Mucosa of descending colon (tissue), 3 donors: ENCODE data around the gene KAZN. TPM values are rescaled to one million over a fixed set of nuclear protein-coding genes. Genes with fewer than 3 reads are reported as not detected.

Source experiments
- ATAC-seq: fragments of 200-7000 bp; cut with Tn5 transposase; one replicate; pipeline ENCODE4 v1.9.1; 2020; ENCODE audit warnings: mild to moderate bottlenecking, moderate library complexity
- DNase-seq, 3 donors: peaks; one replicate each; pipeline ENCODE4 v3.0.0-alpha.2; 2020
- H3K36me3 ChIP-seq: fragments of 200-600 bp; one replicate; pipeline ENCODE4 v1.8.0; 2021; ENCODE audit warnings: low read depth, mild to moderate bottlenecking
- H3K4me1 ChIP-seq: fragments of 200-600 bp; one replicate; pipeline ENCODE4 v1.8.0; 2021; ENCODE audit warnings: low read depth, mild to moderate bottlenecking
- H3K4me3 ChIP-seq: fragments of 200-600 bp; one replicate; pipeline ENCODE4 v1.8.0; 2021; ENCODE audit warnings: mild to moderate bottlenecking
- H3K9me3 ChIP-seq: fragments of 200-600 bp; one replicate; pipeline ENCODE4 v1.8.0; 2021; ENCODE audit warnings: mild to moderate bottlenecking
- intact Hi-C, 2 donors: fragments of 100-400 bp; cut with DNase I in 1 of 2; cut with micrococcal nuclease in 1 of 2; formaldehyde crosslinking; loops; one replicate each; pipeline versions ENCODE4 v1.11.0 to v1.11.1; 2022; cut with DNase I, micrococcal nuclease
- total RNA-seq, 3 donors: library from RNA; stranded (reverse); fragmentation: NEBNext Ultra II Directional in 2 of 3; extraction: Animal tissue kit (Norgen Biotek cat#: 25700) in 2 of 3; gene quantifications; one replicate each; pipeline versions ENCODE4 v1.2.1 to v1.2.4, GENCODE V29; 2021 to 2023
- TF ChIP-seq, protein P1 (sequence below): fragments of 200-600 bp; IDR thresholded peaks from one replicate; pipeline ENCODE4 v1.8.0; 2022; ENCODE audit warnings: antibody characterized with exemption, mild to moderate bottlenecking
- donor health status: DM: no; HTN: no; CAD: no; lungs with moderate emphysema.
- donor health status: DM: no; HTN: no; CAD: no.
- donor health status: DM: no; HTN: yes; CAD: no.

Gene KAZN
- total RNA-seq, 3 donors from 2014 or later, result 9.7 to 21.9 (median 15.8) TPM

DNA sequence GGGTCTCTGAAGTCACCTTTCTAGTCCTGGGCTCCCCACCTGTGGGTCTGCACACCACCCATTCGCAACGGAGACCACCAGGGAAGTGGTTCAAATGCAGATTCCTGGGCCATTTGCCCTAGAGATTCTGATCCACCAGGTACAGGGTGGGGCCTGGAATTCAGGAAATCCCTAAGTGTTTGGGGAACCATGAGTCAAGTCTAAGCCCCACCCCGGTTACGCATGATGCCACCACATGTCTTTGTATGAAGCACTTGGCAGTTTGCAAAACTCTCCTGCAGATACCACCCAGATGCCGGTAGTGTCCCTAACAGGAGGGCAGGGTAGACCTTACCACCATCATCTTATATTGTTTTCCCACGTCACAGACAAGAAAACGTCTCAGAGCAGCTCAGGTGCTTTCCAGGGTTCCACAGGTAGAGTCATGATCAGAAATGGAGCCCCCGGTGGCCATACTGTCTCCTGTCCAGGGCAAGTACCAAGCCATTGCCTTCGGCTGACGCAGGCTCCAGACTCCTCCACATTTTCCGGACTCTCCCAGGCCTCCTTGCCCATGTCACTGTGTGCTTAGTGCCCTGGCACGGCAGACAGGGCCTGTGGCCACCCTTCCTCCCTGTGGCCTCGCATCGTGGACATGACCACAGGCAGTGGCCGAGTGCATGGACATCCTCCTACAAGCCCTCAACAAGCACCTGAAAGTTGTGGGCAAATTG, 465.9 kb downstream of the KAZN start:
- TF ChIP-seq, protein P1, sequence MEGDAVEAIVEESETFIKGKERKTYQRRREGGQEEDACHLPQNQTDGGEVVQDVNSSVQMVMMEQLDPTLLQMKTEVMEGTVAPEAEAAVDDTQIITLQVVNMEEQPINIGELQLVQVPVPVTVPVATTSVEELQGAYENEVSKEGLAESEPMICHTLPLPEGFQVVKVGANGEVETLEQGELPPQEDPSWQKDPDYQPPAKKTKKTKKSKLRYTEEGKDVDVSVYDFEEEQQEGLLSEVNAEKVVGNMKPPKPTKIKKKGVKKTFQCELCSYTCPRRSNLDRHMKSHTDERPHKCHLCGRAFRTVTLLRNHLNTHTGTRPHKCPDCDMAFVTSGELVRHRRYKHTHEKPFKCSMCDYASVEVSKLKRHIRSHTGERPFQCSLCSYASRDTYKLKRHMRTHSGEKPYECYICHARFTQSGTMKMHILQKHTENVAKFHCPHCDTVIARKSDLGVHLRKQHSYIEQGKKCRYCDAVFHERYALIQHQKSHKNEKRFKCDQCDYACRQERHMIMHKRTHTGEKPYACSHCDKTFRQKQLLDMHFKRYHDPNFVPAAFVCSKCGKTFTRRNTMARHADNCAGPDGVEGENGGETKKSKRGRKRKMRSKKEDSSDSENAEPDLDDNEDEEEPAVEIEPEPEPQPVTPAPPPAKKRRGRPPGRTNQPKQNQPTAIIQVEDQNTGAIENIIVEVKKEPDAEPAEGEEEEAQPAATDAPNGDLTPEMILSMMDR, result no peak
- H3K36me3 ChIP-seq, result no peaks in the 10 kb centered on the region
- no peaks in the 10 kb centered on the region for H3K9me3 ChIP-seq
- DNase-seq (no peak), ATAC-seq (no peak)
- intact Hi-C loops, result no loop called here
- H3K4me3 ChIP-seq, result no peak overlapping the region
- H3K4me1 ChIP-seq, result no peaks in the 10 kb centered on the region

DNA sequence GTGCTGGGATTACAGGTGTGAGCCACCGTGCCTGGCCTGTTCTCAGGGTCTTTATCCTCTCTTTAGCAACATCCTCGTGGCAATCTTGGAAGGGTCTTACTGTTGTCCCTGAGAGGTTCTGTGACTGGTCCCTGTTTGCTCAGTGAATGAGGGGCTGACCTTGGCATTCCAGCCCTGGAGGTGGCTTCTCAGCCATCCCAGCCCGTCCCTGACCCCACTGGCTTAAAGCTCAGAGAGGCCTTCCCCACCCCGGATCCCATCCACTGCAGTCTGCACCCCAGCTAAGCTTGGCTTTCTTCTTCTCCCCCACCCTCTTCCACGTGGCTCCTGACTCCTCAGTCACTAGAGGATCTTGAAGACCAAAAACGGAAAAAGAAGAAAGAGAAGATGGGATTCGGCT, 466.8 kb downstream of the KAZN start:
- Histone ChIP-seq H3K9me3 (no peaks in the 10 kb centered on the region), H3K4me3 (no peak overlapping the region), H3K36me3 (no peaks in the 10 kb centered on the region), H3K4me1 (no peaks in the 10 kb centered on the region)
- ATAC-seq, result no peak
- TF ChIP-seq, protein P1, result no peak
- intact Hi-C loops, result no loop called here
- no peak for DNase-seq

DNA sequence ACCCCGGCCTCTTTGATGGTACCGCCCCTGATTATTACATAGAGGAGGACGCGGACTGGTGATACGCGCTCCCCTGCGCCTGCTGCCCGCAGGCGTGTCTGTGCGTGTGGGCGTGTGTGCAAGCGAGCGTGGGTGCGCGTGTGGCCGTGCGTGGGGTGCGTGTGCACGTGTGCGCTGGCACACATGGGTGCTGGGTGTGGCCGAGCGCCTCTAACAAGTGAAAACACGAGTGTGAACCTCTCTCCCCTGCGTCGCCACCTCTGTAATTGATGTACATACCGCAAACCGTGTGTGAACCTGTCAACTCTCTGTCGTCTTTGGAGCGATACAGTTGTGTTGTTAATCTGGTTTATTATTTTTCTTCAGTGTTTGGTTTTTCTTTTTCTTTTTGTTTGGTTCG, 467.3 kb downstream of the KAZN start:
- Histone ChIP-seq H3K4me1 (no peaks in the 10 kb centered on the region), H3K9me3 (no peaks in the 10 kb centered on the region), H3K36me3 (no peaks in the 10 kb centered on the region), H3K4me3 (no peak overlapping the region)
- ATAC-seq (no peak), DNase-seq (no peak)
- TF ChIP-seq, protein P1, result no peak
- intact Hi-C loops, result no loop called here

DNA sequence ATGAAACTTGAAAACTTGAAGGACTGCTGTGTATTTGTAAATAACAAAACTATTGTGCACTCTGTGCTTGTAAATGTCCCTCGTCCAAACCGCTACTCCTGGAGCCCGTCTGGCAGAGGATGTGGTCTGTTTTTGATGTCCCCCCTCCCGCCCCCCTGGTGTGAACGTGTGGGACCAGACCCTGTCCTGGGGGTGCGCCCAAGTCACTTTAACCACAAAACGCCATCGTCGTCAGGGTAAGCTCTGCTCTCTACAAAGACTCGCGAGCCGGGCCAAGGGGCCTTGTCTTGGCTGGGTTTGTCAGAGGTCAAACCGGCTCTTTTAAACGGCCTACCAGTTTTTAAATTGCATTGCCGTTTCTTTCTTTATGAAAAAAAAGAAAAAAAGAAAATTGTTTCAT, 467.7 kb downstream of the KAZN start:
- Histone ChIP-seq H3K4me1 (no peaks in the 10 kb centered on the region), H3K4me3 (no peak overlapping the region), H3K36me3 (no peaks in the 10 kb centered on the region), H3K9me3 (no peaks in the 10 kb centered on the region)
- no peak for ATAC-seq
- intact Hi-C loops, result no loop called here
- TF ChIP-seq, protein P1, result no peak
- DNase-seq, result no peak

DNA sequence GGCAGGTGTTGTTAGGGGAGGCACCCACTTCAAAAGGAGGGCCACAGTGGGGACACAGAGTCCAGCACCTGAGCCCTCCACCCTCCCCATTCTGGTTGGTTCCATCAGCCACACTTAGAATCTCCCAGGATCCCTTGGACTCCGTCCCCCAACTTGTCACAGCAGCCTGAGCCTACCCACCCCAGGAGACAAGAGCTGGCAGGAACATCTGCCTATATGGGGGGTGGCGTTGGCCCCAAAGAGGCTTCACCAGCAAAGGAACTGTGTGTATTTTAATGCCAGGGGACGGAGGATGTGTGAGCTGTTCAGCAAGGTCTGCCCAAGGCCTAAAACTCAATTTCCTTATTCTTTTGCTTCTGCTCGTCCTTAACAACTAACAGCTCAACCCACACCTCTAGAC, 468.7 kb downstream of the KAZN start:
- ATAC-seq (no peak), DNase-seq (no peak)
- Histone ChIP-seq H3K4me3 (no peak overlapping the region), H3K36me3 (no peaks in the 10 kb centered on the region), H3K9me3 (no peaks in the 10 kb centered on the region), H3K4me1 (no peaks in the 10 kb centered on the region)
- intact Hi-C loops, result no loop called here
- TF ChIP-seq, protein P1, result no peak

DNA sequence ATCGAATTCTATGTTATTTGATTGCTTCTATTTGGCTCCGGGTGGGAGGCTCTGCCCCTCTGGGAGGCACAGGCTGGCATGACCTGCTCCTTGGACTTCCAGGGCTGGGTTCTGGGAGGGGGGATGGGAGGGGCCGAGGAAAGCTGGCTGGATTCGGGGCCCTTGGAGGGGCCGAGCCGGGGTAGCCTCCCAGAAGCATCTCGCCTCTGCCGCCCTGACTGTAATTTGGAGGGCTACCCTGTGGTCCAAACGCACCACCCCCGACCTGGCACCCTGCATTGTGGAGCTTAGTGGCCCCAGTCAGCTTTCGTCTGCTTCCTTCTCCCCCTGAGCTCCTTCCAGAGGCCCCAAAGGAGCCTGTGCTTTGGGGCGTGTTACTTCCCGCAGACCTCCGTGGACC, 469.7 kb downstream of the KAZN start:
- no peaks in the 10 kb centered on the region for H3K9me3 ChIP-seq
- ATAC-seq, result no peak
- H3K4me3 ChIP-seq, result no peak overlapping the region
- TF ChIP-seq, protein P1, result no peak
- no peaks in the 10 kb centered on the region for H3K36me3 ChIP-seq
- no peaks in the 10 kb centered on the region for H3K4me1 ChIP-seq
- intact Hi-C loops, result no loop called here
- no peak for DNase-seq
